ENCODE measurements around the gene CD24.
A peak's percentile ranks its signal among the peaks of the same experiment; 100 is the strongest.
"Not testable (repeated sequence)": the region's sequence is repeated elsewhere in the genome, so short reads cannot be mapped to it uniquely, and the experiment has no call there.

CD24 gene, protein sequence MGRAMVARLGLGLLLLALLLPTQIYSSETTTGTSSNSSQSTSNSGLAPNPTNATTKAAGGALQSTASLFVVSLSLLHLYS

DNA sequence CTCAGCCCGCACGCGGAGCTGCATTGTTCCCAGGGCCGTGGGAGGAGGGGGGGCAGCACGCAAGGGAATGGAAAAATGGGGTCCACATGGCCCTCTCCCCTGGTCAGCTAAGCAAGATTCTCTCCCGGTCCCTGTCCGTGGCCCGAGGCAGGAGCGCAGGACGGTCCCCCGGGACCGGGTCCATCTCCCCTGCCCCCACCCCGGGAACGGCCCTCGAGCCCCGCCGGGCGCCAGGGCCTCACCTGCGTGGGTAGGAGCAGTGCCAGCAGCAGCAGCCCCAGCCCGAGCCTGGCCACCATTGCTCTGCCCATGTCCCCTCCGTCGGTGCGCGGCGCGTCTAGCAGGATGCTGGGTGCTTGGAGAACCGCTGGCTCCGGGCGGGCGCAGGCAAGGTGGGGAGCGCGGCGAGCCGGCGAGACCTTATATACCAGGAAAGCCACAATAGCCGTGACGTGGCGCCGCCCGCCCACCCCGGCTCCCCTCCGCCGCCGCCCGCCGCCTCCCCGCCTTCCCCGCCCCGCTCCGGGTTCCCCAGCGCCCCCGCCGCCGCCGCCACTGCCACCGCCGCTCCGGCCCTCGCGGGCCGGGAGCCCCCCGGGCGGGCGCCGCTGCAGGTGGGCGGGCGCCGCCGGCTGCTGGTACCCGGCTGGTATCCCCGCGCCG lies at the start of gene CD24:
CD24 (minus strand) TSS at position 394 of the 663 bp plus-strand sequence; CDS start at position 311, 83 bp downstream.
- no peak for DNase-seq (ENCODE audit: low read depth)
- TF ChIP-seq, protein P1, sequence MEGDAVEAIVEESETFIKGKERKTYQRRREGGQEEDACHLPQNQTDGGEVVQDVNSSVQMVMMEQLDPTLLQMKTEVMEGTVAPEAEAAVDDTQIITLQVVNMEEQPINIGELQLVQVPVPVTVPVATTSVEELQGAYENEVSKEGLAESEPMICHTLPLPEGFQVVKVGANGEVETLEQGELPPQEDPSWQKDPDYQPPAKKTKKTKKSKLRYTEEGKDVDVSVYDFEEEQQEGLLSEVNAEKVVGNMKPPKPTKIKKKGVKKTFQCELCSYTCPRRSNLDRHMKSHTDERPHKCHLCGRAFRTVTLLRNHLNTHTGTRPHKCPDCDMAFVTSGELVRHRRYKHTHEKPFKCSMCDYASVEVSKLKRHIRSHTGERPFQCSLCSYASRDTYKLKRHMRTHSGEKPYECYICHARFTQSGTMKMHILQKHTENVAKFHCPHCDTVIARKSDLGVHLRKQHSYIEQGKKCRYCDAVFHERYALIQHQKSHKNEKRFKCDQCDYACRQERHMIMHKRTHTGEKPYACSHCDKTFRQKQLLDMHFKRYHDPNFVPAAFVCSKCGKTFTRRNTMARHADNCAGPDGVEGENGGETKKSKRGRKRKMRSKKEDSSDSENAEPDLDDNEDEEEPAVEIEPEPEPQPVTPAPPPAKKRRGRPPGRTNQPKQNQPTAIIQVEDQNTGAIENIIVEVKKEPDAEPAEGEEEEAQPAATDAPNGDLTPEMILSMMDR (IDR thresholded peaks at IDR 0.05; ENCODE audit: control insufficient read depth, insufficient read depth, low read depth, low read length, missing control alignments) = no peak

DNA sequence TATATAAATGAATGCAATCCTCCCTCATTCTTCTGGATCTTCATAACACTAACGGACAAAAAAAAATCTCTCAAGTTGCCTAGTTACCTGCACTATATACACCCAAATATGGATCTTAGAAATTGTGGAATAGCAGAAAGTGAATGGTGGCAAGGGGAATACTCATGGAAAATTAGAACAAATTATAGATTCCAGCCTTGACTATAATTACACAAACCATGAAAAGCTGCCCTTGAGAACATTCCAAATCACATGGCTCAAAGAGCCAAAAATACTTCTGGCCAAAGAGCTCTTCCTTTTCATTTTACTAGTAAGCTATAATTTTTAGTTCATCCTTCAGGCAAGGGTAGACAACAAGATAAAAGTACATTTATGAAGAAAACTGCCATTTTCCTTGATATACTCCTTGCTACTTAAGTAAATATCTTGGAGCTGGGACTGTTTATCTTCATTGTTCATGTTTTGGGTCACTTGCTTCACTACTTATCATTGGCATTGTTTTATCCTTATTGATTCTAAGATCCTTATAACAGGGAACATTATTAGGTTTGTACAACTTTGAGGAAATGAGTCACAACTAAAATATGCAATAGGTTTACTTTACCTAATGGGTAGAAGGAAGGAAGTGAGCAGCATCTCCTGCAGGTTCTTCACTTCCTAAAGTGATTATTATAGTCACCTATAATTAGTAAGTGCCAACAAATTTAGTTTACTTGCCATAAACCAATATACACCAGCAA lies 47.1 kb upstream of the CD24 start:
- TF ChIP-seq, protein P1 (IDR thresholded peaks at IDR 0.05; ENCODE audit: control insufficient read depth, insufficient read depth, low read depth, low read length, missing control alignments) = no peak
- no peak overlapping the region for H3K4me3 ChIP-seq (ENCODE audit: control insufficient read depth, low read depth, low read length)
- no peak for DNase-seq (ENCODE audit: low read depth)

More for the DNA sequence above, at the start of gene CD24:
- H3K4me3 ChIP-seq (ENCODE audit: control insufficient read depth, low read depth, low read length) = peak within 1 kb of the TSS; percentile 51

DNA sequence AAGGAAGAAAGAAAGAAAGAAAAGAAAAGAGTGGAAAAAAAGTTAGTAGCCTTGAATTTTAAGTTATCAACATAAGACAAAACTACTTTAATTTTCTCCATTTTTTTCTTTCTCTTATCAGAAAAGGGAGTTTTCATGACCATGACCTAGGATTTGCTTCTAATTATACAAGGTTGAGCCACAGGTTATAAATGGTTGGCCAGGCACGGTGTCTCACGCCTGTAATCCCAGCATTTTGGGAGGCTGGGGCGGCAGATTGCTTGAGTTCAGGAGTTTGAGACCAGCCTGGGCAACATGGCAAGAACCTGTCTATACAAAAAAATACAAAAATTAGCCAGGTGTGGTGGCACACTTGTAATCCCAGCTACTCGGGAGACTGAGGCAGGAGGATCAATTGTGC lies 45.7 kb upstream of the CD24 start:
- TF ChIP-seq, protein P1 (IDR thresholded peaks at IDR 0.05; ENCODE audit: control insufficient read depth, insufficient read depth, low read depth, low read length, missing control alignments) = no peak
- DNase-seq (ENCODE audit: low read depth) = no peak

DNA sequence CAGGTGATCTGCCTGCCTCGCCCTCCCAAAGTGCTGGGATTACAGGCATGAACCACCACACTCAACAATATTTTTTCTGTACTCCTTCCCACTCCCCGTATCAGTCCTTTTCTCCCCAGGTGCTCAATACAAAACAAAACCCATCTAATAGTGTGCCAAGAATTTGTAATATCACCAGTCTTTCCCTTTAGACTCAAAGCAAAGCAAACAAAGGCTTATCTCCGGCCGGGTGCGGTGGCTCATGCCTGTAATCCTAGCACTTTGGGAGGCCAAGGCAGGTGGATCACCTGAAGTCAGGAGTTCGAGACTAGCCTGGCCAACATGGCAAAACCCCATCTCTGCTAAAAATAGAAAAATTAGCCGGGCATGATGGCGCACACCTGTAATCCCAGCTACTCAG lies 45.1 kb upstream of the CD24 start:
- H3K4me3 ChIP-seq (ENCODE audit: control insufficient read depth, low read depth, low read length); DNase-seq (ENCODE audit: low read depth): not testable (repeated sequence)

More for the DNA sequence above, 45.7 kb upstream of the CD24 start:
- H3K4me3 ChIP-seq (ENCODE audit: control insufficient read depth, low read depth, low read length) = no peak overlapping the region

DNA sequence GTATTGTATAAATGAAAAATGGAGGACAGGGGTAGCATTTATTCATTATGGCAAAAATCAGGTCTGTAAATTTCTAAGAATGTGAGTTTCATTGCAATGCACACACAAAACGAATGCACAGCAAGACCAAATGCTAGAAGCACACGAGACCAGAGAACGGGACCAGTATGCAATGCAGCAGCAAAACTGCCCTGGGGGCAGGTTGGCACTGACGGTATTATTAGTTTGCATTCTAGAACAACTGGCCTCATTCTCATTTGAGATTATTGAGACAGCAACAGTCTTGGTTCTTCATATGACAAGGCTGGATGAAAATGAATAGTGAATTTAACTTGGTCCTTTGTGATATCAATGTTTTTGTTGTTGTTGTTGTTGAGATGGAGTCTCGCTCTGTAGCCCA lies 44.5 kb upstream of the CD24 start:
- no peak overlapping the region for H3K4me3 ChIP-seq (ENCODE audit: control insufficient read depth, low read depth, low read length)
- no peak for DNase-seq (ENCODE audit: low read depth)
- TF ChIP-seq, protein P1 (IDR thresholded peaks at IDR 0.05; ENCODE audit: control insufficient read depth, insufficient read depth, low read depth, low read length, missing control alignments) = no peak

DNA sequence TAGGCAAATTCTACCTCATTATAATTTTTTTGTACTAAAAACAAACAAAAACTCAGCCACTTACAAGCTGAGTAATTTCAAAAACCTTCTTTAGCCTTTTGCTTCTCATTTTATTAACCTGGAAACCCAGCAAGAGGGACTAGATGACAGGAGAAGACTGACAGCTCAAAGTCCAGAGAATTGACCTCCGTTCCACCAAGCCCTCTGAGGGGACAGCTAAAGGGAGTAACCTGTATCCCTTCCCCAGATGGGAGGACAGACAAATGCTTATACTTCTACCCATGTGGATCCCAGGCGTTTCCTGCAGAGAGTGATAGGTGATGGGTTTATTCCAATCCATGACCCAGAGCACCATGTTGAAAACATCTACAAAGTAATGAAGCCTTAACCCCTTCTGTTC lies 35.0 kb upstream of the CD24 start:
- H3K4me3 ChIP-seq (ENCODE audit: control insufficient read depth, low read depth, low read length) = no peak overlapping the region
- TF ChIP-seq, protein P1 (IDR thresholded peaks at IDR 0.05; ENCODE audit: control insufficient read depth, insufficient read depth, low read depth, low read length, missing control alignments) = no peak
- DNase-seq (ENCODE audit: low read depth) = no peak

Data from AG09309 (cell line).